Stimulated activated CD4-positive, alpha-beta T cell treated with anti-CD3 and anti-CD28 coated beads, Interleukin-2, amount 100 ng/mL, for 24 hours (primary cell): ENCODE results near the gene RALGAPA2.
"Not testable (repeated sequence)": the region's sequence is repeated elsewhere in the genome, so short reads cannot be mapped to it uniquely, and the experiment has no call there.

Experiments
- DNase-seq, 2 donors: peaks; one replicate each; pipeline ENCODE4 v3.0.0-alpha.2; 2020

RALGAPA2 gene

DNA sequence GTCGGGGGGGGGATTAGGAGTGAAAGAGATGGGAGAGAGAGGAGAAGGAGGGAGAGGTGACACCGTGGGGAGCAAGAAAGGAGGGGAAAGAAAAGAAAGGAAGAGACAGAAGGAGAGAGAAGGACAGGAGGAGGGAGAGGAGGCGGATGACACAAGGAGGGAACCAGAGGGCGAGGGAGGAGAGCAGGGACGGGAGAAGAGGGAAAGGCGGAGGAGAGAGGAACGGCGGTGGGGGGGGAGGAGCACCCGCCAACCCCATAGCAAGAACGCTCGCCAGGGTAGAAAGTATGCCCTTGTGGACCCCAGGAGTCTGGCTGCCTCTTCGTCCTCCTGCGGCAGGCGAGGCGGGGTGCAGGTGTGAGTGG, 349.0 kb downstream of the RALGAPA2 start:
- no peak for DNase-seq

GRCh38 chr20:20362774-20363433, 349.5 kb downstream of the RALGAPA2 start:
- peak in 1 of 2 donors; percentile 29 for DNase-seq

DNA sequence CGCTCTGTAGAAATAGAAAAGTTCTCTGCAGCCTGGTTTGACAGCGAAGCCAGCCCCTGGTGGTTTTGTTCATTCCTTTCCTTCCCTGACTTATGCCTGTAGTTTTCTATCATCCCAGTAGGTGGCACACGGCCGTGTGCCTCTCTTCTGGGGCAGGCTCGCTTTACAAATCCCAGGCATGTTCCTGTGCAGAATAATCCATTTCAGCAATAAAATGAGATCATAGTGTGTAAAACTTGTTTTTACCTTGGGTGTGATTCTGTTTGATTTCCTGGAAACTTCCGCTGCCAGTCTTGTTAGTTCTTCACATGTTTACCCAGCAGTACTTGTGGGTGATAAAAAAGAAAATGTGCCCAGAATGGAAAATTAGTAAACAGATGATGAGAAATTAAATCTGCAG, 352.0 kb downstream of the RALGAPA2 start:
- DNase-seq: peak; percentile 47 to 49

DNA sequence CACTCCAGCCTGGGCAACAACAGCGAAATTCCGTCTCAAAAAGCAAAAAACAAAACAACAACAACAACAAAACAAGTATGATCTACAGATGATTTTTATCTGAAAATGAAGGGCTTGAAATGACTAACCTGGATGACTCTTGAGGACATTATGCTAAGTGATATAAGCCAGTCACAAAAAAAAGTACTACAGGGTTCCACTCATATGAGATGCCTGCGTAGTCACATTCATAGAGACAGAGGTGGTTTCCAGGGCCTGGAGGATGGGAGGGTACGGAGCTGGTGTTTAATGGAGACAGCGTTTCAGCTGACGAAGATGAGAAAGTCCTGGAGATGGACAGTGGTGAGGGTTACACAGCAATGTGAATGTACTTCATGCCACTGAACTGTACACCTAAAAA, 352.8 kb downstream of the RALGAPA2 start:
- DNase-seq: no peak

DNA sequence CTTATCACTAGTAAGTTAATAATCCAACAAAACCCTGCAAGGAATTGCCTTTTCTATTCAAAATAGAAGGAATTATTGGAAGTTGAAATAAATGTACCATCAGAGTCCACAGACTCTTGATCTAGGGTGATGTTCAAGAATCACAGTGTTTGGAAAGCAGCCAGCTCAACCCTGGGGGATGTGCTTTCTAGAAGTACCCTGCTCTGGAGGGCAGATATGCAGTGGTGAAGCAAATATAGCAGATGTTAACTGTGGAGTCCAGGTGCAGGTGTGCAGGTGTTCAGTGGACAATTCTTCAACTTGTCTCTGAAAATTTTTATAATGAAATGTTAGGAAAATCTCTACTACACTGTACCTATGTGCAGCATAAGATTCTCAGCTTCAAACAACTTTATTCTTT, 353.6 kb downstream of the RALGAPA2 start:
- DNase-seq: no peak

DNA sequence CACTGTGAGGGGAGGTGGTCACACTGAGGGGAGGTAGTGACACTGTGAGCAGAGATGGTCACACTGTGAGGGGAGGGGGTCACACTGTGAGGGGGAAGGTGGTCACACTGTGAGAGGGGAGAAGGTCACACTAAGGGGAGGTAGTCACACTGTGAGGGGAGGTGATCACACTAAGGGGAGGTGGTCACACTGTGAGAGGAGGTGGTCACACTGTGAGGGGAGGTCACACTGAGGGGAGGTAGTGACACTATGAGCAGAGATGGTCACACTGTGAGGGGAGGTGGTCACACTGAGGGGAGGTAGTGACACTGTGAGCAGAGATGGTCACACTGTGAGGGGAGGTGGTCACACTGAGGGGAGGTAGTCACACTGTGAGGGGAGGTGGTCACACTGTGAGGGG, 356.9 kb downstream of the RALGAPA2 start:
- not testable (repeated sequence) for DNase-seq

DNA sequence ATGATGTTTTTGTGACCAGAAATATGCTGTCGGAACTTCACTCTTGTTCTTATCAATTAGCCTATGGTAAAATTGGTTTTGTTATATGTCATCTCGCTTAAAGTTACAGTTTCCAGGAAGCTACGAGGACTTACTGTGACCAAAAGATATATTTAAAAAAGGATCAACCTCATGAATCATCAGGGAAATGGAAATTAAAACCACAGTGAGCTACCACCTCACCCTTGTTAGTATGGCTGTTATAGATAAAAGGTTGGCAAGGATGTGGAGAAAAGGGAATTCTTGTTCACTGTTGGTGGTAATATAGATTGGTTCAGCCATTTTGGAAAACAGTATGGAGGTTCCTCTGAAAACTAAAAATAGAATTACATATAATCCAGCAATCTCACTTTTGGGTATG, 358.9 kb downstream of the RALGAPA2 start:
- DNase-seq: no peak

DNA sequence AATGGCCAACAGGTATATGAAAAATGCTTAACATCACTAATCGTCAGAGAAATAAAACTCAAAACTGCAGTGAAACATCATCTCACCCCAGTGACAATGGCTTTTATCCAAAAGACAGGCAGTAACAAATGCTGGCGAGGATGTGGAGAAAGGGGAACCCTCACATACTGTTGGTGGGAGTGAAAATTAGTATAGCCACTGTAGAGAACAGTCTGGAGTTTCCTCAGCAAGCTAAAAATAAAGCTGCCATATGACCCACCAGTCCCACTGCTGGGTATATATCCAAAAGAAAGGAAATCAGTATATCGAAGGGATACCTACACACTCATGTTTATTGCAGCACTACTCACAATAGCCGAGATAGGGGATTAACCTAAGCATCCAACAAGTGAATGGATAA, 368.0 kb downstream of the RALGAPA2 start:
- DNase-seq: no peak

DNA sequence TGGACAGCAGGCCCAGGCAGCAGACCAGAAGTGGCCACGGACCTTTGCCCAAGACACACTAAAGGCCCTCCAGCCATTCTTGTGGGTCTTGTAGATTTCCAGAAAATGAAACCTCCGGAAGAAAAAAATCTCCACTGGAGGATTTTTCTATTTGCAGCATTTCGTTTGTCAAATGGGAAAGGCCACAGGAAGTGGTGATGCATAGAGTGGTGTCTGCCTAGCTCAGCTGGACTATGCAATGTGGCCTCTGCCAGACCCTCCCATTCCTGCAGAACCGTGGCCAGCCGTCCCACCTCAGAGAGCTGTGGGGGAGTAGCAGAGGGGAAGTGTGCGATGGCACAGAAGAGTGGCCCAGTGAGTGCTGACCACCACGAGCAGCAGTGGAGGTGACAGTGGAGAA, 368.5 kb downstream of the RALGAPA2 start:
- no peak for DNase-seq
